ENCODE results near the gene DOK1. TPM values are rescaled to one million over a fixed set of nuclear protein-coding genes. Genes with fewer than 3 reads are reported as not detected.

Gene DOK1
- total RNA-seq, 2 donors from 2014 or later = 20.9 to 26.5 TPM

DNA sequence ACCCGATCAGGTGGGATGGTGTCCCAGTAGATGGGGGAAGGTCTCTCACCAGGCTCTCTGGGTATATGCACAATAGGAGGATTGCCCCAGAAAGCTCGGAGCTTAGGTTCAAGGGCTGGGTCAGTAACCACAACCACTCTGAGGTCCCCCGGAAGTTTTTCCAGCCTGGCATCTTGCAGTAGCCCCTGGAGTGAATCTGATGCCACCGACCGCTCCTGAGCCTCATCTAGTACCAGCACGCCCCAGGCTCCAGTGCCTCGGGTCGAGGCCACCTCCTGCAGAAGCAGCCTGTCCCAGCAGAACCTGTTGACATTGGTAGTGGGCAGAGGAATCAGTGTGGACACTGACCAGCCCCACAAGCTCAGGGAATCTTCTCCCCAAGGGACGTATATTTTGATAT, 30.5 kb upstream of the DOK1 start:
- TF ChIP-seq, protein P1, sequence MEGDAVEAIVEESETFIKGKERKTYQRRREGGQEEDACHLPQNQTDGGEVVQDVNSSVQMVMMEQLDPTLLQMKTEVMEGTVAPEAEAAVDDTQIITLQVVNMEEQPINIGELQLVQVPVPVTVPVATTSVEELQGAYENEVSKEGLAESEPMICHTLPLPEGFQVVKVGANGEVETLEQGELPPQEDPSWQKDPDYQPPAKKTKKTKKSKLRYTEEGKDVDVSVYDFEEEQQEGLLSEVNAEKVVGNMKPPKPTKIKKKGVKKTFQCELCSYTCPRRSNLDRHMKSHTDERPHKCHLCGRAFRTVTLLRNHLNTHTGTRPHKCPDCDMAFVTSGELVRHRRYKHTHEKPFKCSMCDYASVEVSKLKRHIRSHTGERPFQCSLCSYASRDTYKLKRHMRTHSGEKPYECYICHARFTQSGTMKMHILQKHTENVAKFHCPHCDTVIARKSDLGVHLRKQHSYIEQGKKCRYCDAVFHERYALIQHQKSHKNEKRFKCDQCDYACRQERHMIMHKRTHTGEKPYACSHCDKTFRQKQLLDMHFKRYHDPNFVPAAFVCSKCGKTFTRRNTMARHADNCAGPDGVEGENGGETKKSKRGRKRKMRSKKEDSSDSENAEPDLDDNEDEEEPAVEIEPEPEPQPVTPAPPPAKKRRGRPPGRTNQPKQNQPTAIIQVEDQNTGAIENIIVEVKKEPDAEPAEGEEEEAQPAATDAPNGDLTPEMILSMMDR (IDR thresholded peaks at IDR 0.05) = no peak
- H3K9me3 ChIP-seq = no peaks in the 10 kb centered on the region
- no peak overlapping the region for H3K27ac ChIP-seq
- H3K4me3 ChIP-seq = no peak overlapping the region
- DNase-seq = no peak
- peaks cover 9% of the 10 kb centered on the region for H3K36me3 ChIP-seq
- no peak overlapping the region for H3K9ac ChIP-seq (ENCODE audit: low read depth in 2 of 2, low read length in 2 of 2)
- H3K4me1 ChIP-seq = no peaks in the 10 kb centered on the region
- intact Hi-C loops (cut with DNase I) = no loop called here
- no peaks in the 10 kb centered on the region for H3K27me3 ChIP-seq

DNA sequence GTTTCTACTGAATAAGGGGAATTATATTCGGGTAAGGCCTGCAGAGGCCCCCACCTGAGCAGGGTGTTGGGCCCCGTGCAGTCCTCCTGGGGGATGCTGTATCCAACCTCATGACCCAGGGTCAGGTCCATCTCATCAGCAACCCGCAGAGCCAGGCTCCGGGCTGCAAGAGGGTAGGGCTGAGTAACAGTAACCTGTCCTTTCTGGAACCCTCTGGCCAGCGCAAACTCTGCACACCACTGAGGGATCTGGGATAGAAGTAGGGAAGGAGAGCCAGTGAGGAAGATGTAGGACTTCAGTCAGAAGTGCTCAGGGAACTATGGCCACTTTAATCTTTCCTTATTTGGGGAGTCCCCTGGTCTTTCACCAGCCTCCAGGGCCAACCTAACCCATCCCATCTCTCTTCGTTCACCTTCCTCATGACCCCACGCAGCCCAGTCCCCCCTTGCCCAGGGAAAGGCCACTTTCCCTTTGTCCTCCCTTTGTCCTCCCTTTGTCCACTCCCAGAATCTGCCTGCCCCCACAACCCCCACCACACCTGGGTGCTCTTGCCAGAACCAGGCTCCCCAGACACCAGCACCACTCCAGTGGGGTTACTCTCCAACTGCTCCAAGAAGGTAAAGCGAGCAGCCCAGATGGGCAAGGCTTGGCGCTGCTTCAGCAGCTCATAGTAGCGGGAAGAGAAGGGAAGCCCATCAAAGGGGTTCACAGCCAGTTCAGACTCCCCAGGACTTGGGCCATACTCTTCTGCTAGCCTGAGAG, 29.4 kb upstream of the DOK1 start:
- Histone ChIP-seq H3K4me1 (no peaks in the 10 kb centered on the region), H3K36me3 (peaks cover 9% of the 10 kb centered on the region), H3K4me3 (peak overlapping the region; percentile 16), H3K9ac (ENCODE audit: low read depth in 2 of 2, low read length in 2 of 2) (peak overlapping the region in 1 of 2 donors; percentile 80), H3K27ac (no peak overlapping the region), H3K9me3 (no peaks in the 10 kb centered on the region), H3K27me3 (no peaks in the 10 kb centered on the region)
- TF ChIP-seq, protein P1 (IDR thresholded peaks at IDR 0.05) = no peak
- no peak for DNase-seq
- intact Hi-C loops (cut with DNase I) = no loop called here

- intact Hi-C loops (cut with DNase I) = no loop called here
- Histone ChIP-seq H3K9me3 (no peaks in the 10 kb centered on the region), H3K4me1 (no peaks in the 10 kb centered on the region), H3K4me3 (peak within 1 kb of the TSS; percentile 16), H3K36me3 (peaks cover 9% of the 10 kb centered on the region), H3K9ac (ENCODE audit: low read depth in 2 of 2, low read length in 2 of 2) (peak within 1 kb of the TSS in 1 of 2 donors; percentile 80), H3K27ac (no peak within 1 kb of the TSS), H3K27me3 (no peaks in the 10 kb centered on the region)
- TF ChIP-seq, protein P1 (IDR thresholded peaks at IDR 0.05) = no peak
- DNase-seq = peak; percentile 87
Measured at GRCh38 chr2:74525717-74526648, 28.5 kb upstream of the DOK1 start, which contains the start of gene DQX1. Gene DQX1 (minus strand): TSS chr2:74526231. CDS start chr2:74525729, 502 bp downstream.

GRCh38 chr2:74526649-74527230, 27.8 kb upstream of the DOK1 start:
- Histone ChIP-seq H3K9ac (ENCODE audit: low read depth in 2 of 2, low read length in 2 of 2) (no peak overlapping the region), H3K27ac (no peak overlapping the region), H3K9me3 (no peaks in the 10 kb centered on the region), H3K4me3 (no peak overlapping the region), H3K4me1 (no peaks in the 10 kb centered on the region), H3K27me3 (no peaks in the 10 kb centered on the region), H3K36me3 (peaks cover 9% of the 10 kb centered on the region)
- TF ChIP-seq, protein P1 (IDR thresholded peaks at IDR 0.05) = no peak
- intact Hi-C loops (cut with DNase I) = no loop called here
- DNase-seq = no peak

GRCh38 chr2:74527741-74528140, 26.8 kb upstream of the DOK1 start:
- intact Hi-C loops (cut with DNase I) = no loop called here
- H3K4me1 ChIP-seq = no peaks in the 10 kb centered on the region
- H3K4me3 ChIP-seq = no peak overlapping the region
- H3K27ac ChIP-seq = no peak overlapping the region
- no peaks in the 10 kb centered on the region for H3K27me3 ChIP-seq
- DNase-seq = no peak
- H3K9ac ChIP-seq (ENCODE audit: low read depth in 2 of 2, low read length in 2 of 2) = peak overlapping the region in 1 of 2 donors; percentile 93
- peaks cover 9% of the 10 kb centered on the region for H3K36me3 ChIP-seq
- TF ChIP-seq, protein P1 (IDR thresholded peaks at IDR 0.05) = no peak
- H3K9me3 ChIP-seq = no peaks in the 10 kb centered on the region
